HCT116 (cell line): ENCODE data around the gene CREB1. TPM values are rescaled to one million over a fixed set of nuclear protein-coding genes. Genes with fewer than 3 reads are reported as not detected.

Experiments used
- ATAC-seq: fragments of 200-7000 bp; cut with Tn5 transposase; 2 replicates; pipeline ENCODE4 v1.9.1; 2020; ENCODE audit warnings: mild to moderate bottlenecking, moderate library complexity
- BruUV-seq: library from RNA; stranded (reverse); fragments of 400-500 nt; replicated peaks from 2 replicates; lab custom pipeline; 2021; lab: Mats Ljungman, UMichigan
- CTCF ChIA-PET: fragments of 300-600 bp; sonication (Branson Sonifier 250); formaldehyde crosslinking; loops from one replicate; lab custom pipeline; 2021; ENCODE audit warnings: antibody characterized with exemption; lab: Charles Lee
- POLR2A ChIA-PET: fragments of 300-600, 350-600 bp; sonication (Branson Sonifier 250); formaldehyde crosslinking; loops from one replicate; lab custom pipeline; 2021; ENCODE audit warnings: antibody characterized with exemption; lab: Charles Lee
- RAD21 ChIA-PET, 2 experiments: fragments of 300-600 bp; sonication (Branson Sonifier 250); formaldehyde crosslinking; loops; one replicate each; lab custom pipeline; 2023; ENCODE audit warnings: low total read pairs in 2 of 2; ENCODE audit not compliant: uncharacterized antibody in 2 of 2, unreplicated experiment in 2 of 2, low non-redundant PET in 1 of 2; lab: Charles Lee
- DNase-seq: peaks from one replicate; pipeline ENCODE4 v3.0.0-alpha.2; 2010; ENCODE audit warnings: low read depth, low spot score
- H2AFZ ChIP-seq: fragments of 200-600 bp; shearing (Covaris generic), sonication (generic); 2 replicates; pipeline ENCODE4 v1.6.1; 2017; ENCODE audit warnings: low read depth, mixed run types, mixed read lengths, antibody characterized with exemption, low read length; ENCODE audit not compliant: poor library complexity, severe bottlenecking
- H3K27ac ChIP-seq: 2 replicates; pipeline ENCODE4 v1.5.1; 2012; ENCODE audit warnings: low read depth, low read length
- H3K27me3 ChIP-seq: fragments of 200-600 bp; sonication (generic); 2 replicates; pipeline ENCODE4 v1.6.1; 2016; ENCODE audit warnings: mixed run types, low read length, mixed read lengths; ENCODE audit not compliant: insufficient read depth
- H3K36me3 ChIP-seq, 2 experiments: fragments of 200-500 bp in 1 of 2; fragments of 200-600 bp in 1 of 2; sonication (Bioruptor generic) in 1 of 2; sonication (generic) in 1 of 2; 2 replicates each; pipeline versions ENCODE4 v1.5.1 to v1.6.1; 2014 to 2016; ENCODE audit warnings: low read length in 2 of 2, inconsistent platforms in 1 of 2, mixed read lengths in 1 of 2, mixed run types in 1 of 2; ENCODE audit not compliant: insufficient read depth in 2 of 2, control insufficient read depth in 1 of 2
- H3K4me1 ChIP-seq, 2 experiments: fragments of 200-600 bp in 1 of 2; sonication (generic) in 1 of 2; 2 replicates each; pipeline versions ENCODE4 v1.5.1 to v1.6.1; 2012 to 2017; ENCODE audit warnings: low read length in 2 of 2, inconsistent platforms in 1 of 2, mild to moderate bottlenecking in 1 of 2, mixed read lengths in 1 of 2, mixed run types in 1 of 2, moderate library complexity in 1 of 2; ENCODE audit not compliant: insufficient read depth in 2 of 2, control insufficient read depth in 1 of 2
- H3K4me2 ChIP-seq: fragments of 200-600 bp; sonication (generic); 2 replicates; pipeline ENCODE4 v1.6.1; 2017; ENCODE audit warnings: mixed run types, low read length, mixed read lengths
- H3K4me3 ChIP-seq, 2 experiments: fragments of 200-600 bp in 1 of 2; sonication (generic) in 1 of 2; replicated peaks in 1 of 2; 2 replicates each; pipeline ENCODE4 v1.5.1; 2011 to 2016; ENCODE audit warnings: low read length in 2 of 2, control low read depth in 1 of 2, low read depth in 1 of 2, mild to moderate bottlenecking in 1 of 2, mixed read lengths in 1 of 2, mixed run types in 1 of 2
- H3K79me2 ChIP-seq: fragments of 200-600 bp; sonication (generic); 2 replicates; pipeline ENCODE4 v1.6.1; 2017; ENCODE audit warnings: mild to moderate bottlenecking, mixed run types, low read length, moderate library complexity, mixed read lengths; ENCODE audit not compliant: insufficient read depth
- H3K9ac ChIP-seq: fragments of 200-600 bp; sonication (generic); 2 replicates; pipeline ENCODE4 v1.6.1; 2016; ENCODE audit warnings: low read length, mixed read lengths
- H3K9me2 ChIP-seq: fragments of 200-600 bp; sonication (generic), shearing (Covaris generic); 2 replicates; pipeline ENCODE4 v1.6.1; 2017; ENCODE audit warnings: mixed run types, mild to moderate bottlenecking, moderate library complexity; ENCODE audit not compliant: insufficient read depth
- H3K9me3 ChIP-seq, 2 experiments: fragments of 200-500 bp in 1 of 2; fragments of 200-600 bp in 1 of 2; sonication (Bioruptor generic) in 1 of 2; sonication (generic) in 1 of 2; 2 replicates each; pipeline ENCODE4 v1.6.1; 2014 to 2017; ENCODE audit warnings: low read length in 2 of 2, mixed read lengths in 2 of 2, inconsistent platforms in 1 of 2, low read depth in 1 of 2, mild to moderate bottlenecking in 1 of 2, mixed run types in 1 of 2, moderate library complexity in 1 of 2; ENCODE audit not compliant: control insufficient read depth in 1 of 2, insufficient read depth in 1 of 2
- H4K20me1 ChIP-seq: fragments of 200-600 bp; sonication (generic), shearing (Covaris generic); 2 replicates; pipeline ENCODE4 v1.6.1; 2017; ENCODE audit warnings: mixed run types, mild to moderate bottlenecking, moderate library complexity; ENCODE audit not compliant: insufficient read depth
- CBX3 ChIP-seq: IDR thresholded peaks from 2 replicates; pipeline ENCODE4 v1.6.1; 2012; ENCODE audit warnings: low read depth
- EGR1 ChIP-seq: IDR thresholded peaks from 2 replicates; pipeline ENCODE4 v1.6.1; 2012; ENCODE audit warnings: low read depth
- ELF1 ChIP-seq: IDR thresholded peaks from 2 replicates; pipeline ENCODE4 v1.6.1; 2012; ENCODE audit warnings: low read depth, borderline replicate concordance
- EZH2 ChIP-seq: fragments of 200-600 bp; sonication (generic); IDR thresholded peaks from 2 replicates; pipeline ENCODE4 v1.6.1; 2017; ENCODE audit warnings: antibody characterized with exemption, mixed run types
- EZH2phosphoT487 ChIP-seq: fragments of 200-600 bp; IDR thresholded peaks from 2 replicates; pipeline ENCODE4 v1.6.1; 2018; ENCODE audit warnings: antibody characterized with exemption, borderline replicate concordance
- JUND ChIP-seq: IDR thresholded peaks from 2 replicates; pipeline ENCODE4 v1.6.1; 2012
- RAD21 ChIP-seq: IDR thresholded peaks from 2 replicates; pipeline ENCODE4 v1.6.1; 2012; ENCODE audit warnings: low read depth, mild to moderate bottlenecking
- SRF ChIP-seq: IDR thresholded peaks from 2 replicates; pipeline ENCODE4 v1.6.1; 2012; ENCODE audit warnings: low read depth
- ZBTB33 ChIP-seq: IDR thresholded peaks from 2 replicates; pipeline ENCODE4 v1.6.1; 2011; ENCODE audit warnings: mild to moderate bottlenecking, low read length, moderate library complexity; ENCODE audit not compliant: insufficient replicate concordance; ENCODE audit errors: extremely low read depth
- ZFX ChIP-seq: fragments of 450-650 bp; IDR thresholded peaks from 2 replicates; pipeline ENCODE4 v1.6.1; 2017
- intact Hi-C: fragments of 100-400 bp; cut with micrococcal nuclease; formaldehyde crosslinking; loops from 2 replicates; pipeline ENCODE4 v1.10.0; 2022
- total RNA-seq: library from RNA; stranded (reverse); gene quantifications from one replicate; pipeline ENCODE4 v1.2.1, GENCODE V29; 2021; ENCODE audit not compliant: unreplicated experiment
- TF ChIP-seq, protein P1 (sequence below), 3 experiments: fragments of 200-600 bp in 1 of 3; sonication (generic) in 1 of 3; IDR thresholded peaks in 2 of 3; conservative IDR thresholded peaks in 1 of 3; 2 replicates each; pipeline ENCODE4 v1.5.1; 2012 to 2017; ENCODE audit warnings: low read depth in 2 of 3, low read length in 2 of 3, antibody characterized with exemption in 1 of 3, borderline replicate concordance in 1 of 3, control low read depth in 1 of 3, mild to moderate bottlenecking in 1 of 3, mixed read lengths in 1 of 3, mixed run types in 1 of 3, moderate library complexity in 1 of 3; ENCODE audit not compliant: insufficient read depth in 1 of 3
- TF ChIP-seq, protein P2 (sequence below): IDR thresholded peaks from 2 replicates; pipeline ENCODE4 v1.6.1; 2012; ENCODE audit warnings: low read depth

CREB1 gene
- total RNA-seq, 1 experiment from 2014 or later: 60.4 TPM

GRCh38 chr2:207599636-207600035 lies 69.9 kb downstream of the CREB1 start:
- no peak overlapping the region for H3K9ac ChIP-seq
- H3K4me2 ChIP-seq: no peak overlapping the region
- H2AFZ ChIP-seq: no peak overlapping the region
- H3K4me3 ChIP-seq: no peak overlapping the region
- intact Hi-C loops: no loop called here
- no peaks in the 10 kb centered on the region for H3K9me2 ChIP-seq
- H3K9me3 ChIP-seq: no peaks in the 10 kb centered on the region
- ChIA-PET POLR2A (no interaction called here), CTCF (no interaction called here), RAD21 (no interaction called here)
- H3K4me1 ChIP-seq: no peaks in the 10 kb centered on the region
- H3K27ac ChIP-seq: no peak overlapping the region
- TF ChIP-seq ELF1 (no peak), RAD21 (no peak), ZBTB33 (no peak), JUND (no peak), EZH2 (no peak), EZH2phosphoT487 (no peak), EGR1 (no peak), SRF (no peak), ZFX (no peak), CBX3 (no peak)
- TF ChIP-seq, protein P1, sequence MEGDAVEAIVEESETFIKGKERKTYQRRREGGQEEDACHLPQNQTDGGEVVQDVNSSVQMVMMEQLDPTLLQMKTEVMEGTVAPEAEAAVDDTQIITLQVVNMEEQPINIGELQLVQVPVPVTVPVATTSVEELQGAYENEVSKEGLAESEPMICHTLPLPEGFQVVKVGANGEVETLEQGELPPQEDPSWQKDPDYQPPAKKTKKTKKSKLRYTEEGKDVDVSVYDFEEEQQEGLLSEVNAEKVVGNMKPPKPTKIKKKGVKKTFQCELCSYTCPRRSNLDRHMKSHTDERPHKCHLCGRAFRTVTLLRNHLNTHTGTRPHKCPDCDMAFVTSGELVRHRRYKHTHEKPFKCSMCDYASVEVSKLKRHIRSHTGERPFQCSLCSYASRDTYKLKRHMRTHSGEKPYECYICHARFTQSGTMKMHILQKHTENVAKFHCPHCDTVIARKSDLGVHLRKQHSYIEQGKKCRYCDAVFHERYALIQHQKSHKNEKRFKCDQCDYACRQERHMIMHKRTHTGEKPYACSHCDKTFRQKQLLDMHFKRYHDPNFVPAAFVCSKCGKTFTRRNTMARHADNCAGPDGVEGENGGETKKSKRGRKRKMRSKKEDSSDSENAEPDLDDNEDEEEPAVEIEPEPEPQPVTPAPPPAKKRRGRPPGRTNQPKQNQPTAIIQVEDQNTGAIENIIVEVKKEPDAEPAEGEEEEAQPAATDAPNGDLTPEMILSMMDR (IDR thresholded peaks at IDR 0.05 in 2 of 3, conservative IDR thresholded peaks at IDR 0.05 in 1 of 3; ENCODE audit: borderline replicate concordance in 1 of 3, insufficient read depth in 1 of 3, low read depth in 2 of 3, low read length in 2 of 3): no peak
- TF ChIP-seq, protein P2, sequence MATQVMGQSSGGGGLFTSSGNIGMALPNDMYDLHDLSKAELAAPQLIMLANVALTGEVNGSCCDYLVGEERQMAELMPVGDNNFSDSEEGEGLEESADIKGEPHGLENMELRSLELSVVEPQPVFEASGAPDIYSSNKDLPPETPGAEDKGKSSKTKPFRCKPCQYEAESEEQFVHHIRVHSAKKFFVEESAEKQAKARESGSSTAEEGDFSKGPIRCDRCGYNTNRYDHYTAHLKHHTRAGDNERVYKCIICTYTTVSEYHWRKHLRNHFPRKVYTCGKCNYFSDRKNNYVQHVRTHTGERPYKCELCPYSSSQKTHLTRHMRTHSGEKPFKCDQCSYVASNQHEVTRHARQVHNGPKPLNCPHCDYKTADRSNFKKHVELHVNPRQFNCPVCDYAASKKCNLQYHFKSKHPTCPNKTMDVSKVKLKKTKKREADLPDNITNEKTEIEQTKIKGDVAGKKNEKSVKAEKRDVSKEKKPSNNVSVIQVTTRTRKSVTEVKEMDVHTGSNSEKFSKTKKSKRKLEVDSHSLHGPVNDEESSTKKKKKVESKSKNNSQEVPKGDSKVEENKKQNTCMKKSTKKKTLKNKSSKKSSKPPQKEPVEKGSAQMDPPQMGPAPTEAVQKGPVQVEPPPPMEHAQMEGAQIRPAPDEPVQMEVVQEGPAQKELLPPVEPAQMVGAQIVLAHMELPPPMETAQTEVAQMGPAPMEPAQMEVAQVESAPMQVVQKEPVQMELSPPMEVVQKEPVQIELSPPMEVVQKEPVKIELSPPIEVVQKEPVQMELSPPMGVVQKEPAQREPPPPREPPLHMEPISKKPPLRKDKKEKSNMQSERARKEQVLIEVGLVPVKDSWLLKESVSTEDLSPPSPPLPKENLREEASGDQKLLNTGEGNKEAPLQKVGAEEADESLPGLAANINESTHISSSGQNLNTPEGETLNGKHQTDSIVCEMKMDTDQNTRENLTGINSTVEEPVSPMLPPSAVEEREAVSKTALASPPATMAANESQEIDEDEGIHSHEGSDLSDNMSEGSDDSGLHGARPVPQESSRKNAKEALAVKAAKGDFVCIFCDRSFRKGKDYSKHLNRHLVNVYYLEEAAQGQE: no peak
- no peaks in the 10 kb centered on the region; the same call in 1 of the 2 replicates for H4K20me1 ChIP-seq
- H3K27me3 ChIP-seq: no peaks in the 10 kb centered on the region
- H3K36me3 ChIP-seq: peaks cover 0 to 2% of the 10 kb centered on the region in 2 experiments; a peak in 1 of 4 replicates
- no TSS peak for BruUV-seq
- no peak for DNase-seq
- H3K79me2 ChIP-seq: no peaks in the 10 kb centered on the region; the same call in 1 of the 2 replicates
- ATAC-seq: no peak
